Smooth muscle cell of the pulmonary artery (primary cell): ENCODE data around the gene ZC3H12D. TPM values are rescaled to one million over a fixed set of nuclear protein-coding genes. Genes with fewer than 3 reads are reported as not detected.

ENCODE experiments used
- total RNA-seq: library from RNA; depleted of rRNA; stranded (reverse); fragments of >200 nt; gene quantifications from 2 replicates; pipeline ENCODE4 v1.2.3, GENCODE V29; 2014

The ZC3H12D gene
- 0.17 and 0.33 TPM in 2 replicates for total RNA-seq

GRCh38 chr6:149484733-149485700 is at the start of gene ZC3H12D:
Gene ZC3H12D, minus strand, starts transcription at chr6:149485014. Its CDS starts 10,471 bp downstream, at chr6:149474543.

GRCh38 chr6:149400050-149400449 is 84.8 kb downstream of the ZC3H12D start, which contains the start of gene SUMO4:
Gene SUMO4, plus strand, starts transcription at chr6:149400262. Its CDS starts 130 bp downstream, at chr6:149400392.

Other genes starting within 250 kb of the ZC3H12D start
- gene TAB2, start 167.3 kb downstream of the ZC3H12D start, total RNA-seq = 27.0 and 27.4 TPM in 2 replicates
- 1.2 and 1.7 TPM in 2 replicates for gene SUMO4, start 84.8 kb downstream of the ZC3H12D start, total RNA-seq
- 26.5 and 32.4 TPM in 2 replicates for gene PPIL4, start 61.0 kb upstream of the ZC3H12D start, total RNA-seq
- gene GINM1, start 81.4 kb upstream of the ZC3H12D start, total RNA-seq = 70.2 and 94.7 TPM in 2 replicates
- 20.5 and 22.8 TPM in 2 replicates for gene KATNA1, start 163.7 kb upstream of the ZC3H12D start, total RNA-seq
- gene LATS1, start 233.1 kb upstream of the ZC3H12D start, total RNA-seq = 12.7 and 14.1 TPM in 2 replicates